Measurements from ENCODE around the gene ZNF35.
"Not testable (repeated sequence)": the region's sequence is repeated elsewhere in the genome, so short reads cannot be mapped to it uniquely, and the experiment has no call there.

ZNF35 gene

GRCh38 chr3:44665173-44665572 lies 16.6 kb downstream of the ZNF35 start (continued):
- TF ChIP-seq SNAI2 (CRISPR knock-in tag; IDR thresholded peaks at IDR 0.05) = no peak
- TF ChIP-seq ZNF565 (CRISPR knock-in tag; conservative IDR thresholded peaks at IDR 0.05; ENCODE audit: low read depth) = no peak
- TF ChIP-seq CSRNP3 (CRISPR knock-in tag; IDR thresholded peaks at IDR 0.05) = no peak
- TF ChIP-seq PATZ1 (CRISPR knock-in tag; IDR thresholded peaks at IDR 0.05; ENCODE audit: borderline replicate concordance) = no peak

- TF ChIP-seq POU6F1 (CRISPR knock-in tag; IDR thresholded peaks at IDR 0.05; ENCODE audit: borderline replicate concordance, low read depth) = no peak
- no peak for TF ChIP-seq ZNF565 (CRISPR knock-in tag; conservative IDR thresholded peaks at IDR 0.05; ENCODE audit: low read depth)
- no peak for TF ChIP-seq SNAI2 (CRISPR knock-in tag; IDR thresholded peaks at IDR 0.05)
- ATAC-seq = no peak
These were observed 17.8 kb downstream of the ZNF35 start for GRCh38 chr3:44666346-44666745.

GRCh38 chr3:44669760-44670159 lies 21.2 kb downstream of the ZNF35 start:
- no peak for TF ChIP-seq OSR1 (CRISPR knock-in tag; IDR thresholded peaks at IDR 0.05)
- TF ChIP-seq PPARA (CRISPR knock-in tag; IDR thresholded peaks at IDR 0.05; ENCODE audit: borderline replicate concordance) = no peak
- TF ChIP-seq BACH2 (CRISPR knock-in tag; IDR thresholded peaks at IDR 0.05; ENCODE audit: borderline replicate concordance) = no peak
- no peak for TF ChIP-seq GLIS3 (CRISPR knock-in tag; IDR thresholded peaks at IDR 0.05)
- no peak for TF ChIP-seq ARNTL (CRISPR knock-in tag; IDR thresholded peaks at IDR 0.05; ENCODE audit: borderline replicate concordance, low read depth)
- no peak for TF ChIP-seq TOX (CRISPR knock-in tag; IDR thresholded peaks at IDR 0.05; ENCODE audit: borderline replicate concordance)
- no peak for TF ChIP-seq CREB5 (CRISPR knock-in tag; IDR thresholded peaks at IDR 0.05; ENCODE audit: low read depth)
- no peak for TF ChIP-seq SNAI2 (CRISPR knock-in tag; IDR thresholded peaks at IDR 0.05)
- TF ChIP-seq CSRNP3 (CRISPR knock-in tag; IDR thresholded peaks at IDR 0.05) = no peak
- no peak for TF ChIP-seq ISL1 (CRISPR knock-in tag; IDR thresholded peaks at IDR 0.05)
- no peak for TF ChIP-seq ESRRG (CRISPR knock-in tag; IDR thresholded peaks at IDR 0.05)
- ATAC-seq = no peak; the same call in 2 of the 3 replicates

GRCh38 chr3:44673466-44673865 lies 24.9 kb downstream of the ZNF35 start:
- ATAC-seq = not testable (repeated sequence)

GRCh38 chr3:44674211-44674610 lies 25.7 kb downstream of the ZNF35 start:
- ATAC-seq = no peak
- no peak for TF ChIP-seq OSR1 (CRISPR knock-in tag; IDR thresholded peaks at IDR 0.05)
- no peak for TF ChIP-seq GLIS3 (CRISPR knock-in tag; IDR thresholded peaks at IDR 0.05)
- TF ChIP-seq ZC3H10 (CRISPR knock-in tag; IDR thresholded peaks at IDR 0.05) = no peak
- no peak for TF ChIP-seq PPARA (CRISPR knock-in tag; IDR thresholded peaks at IDR 0.05; ENCODE audit: borderline replicate concordance)
- TF ChIP-seq ISL1 (CRISPR knock-in tag; IDR thresholded peaks at IDR 0.05) = no peak
- TF ChIP-seq CSDC2 (CRISPR knock-in tag; IDR thresholded peaks at IDR 0.05) = no peak
- TF ChIP-seq ZFP30 (CRISPR knock-in tag; IDR thresholded peaks at IDR 0.05) = no peak
- TF ChIP-seq ARNTL (CRISPR knock-in tag; IDR thresholded peaks at IDR 0.05; ENCODE audit: borderline replicate concordance, low read depth) = no peak
- TF ChIP-seq RARB (CRISPR knock-in tag; IDR thresholded peaks at IDR 0.05) = no peak
- TF ChIP-seq TOX (CRISPR knock-in tag; IDR thresholded peaks at IDR 0.05; ENCODE audit: borderline replicate concordance) = no peak
- TF ChIP-seq ZNF565 (CRISPR knock-in tag; conservative IDR thresholded peaks at IDR 0.05; ENCODE audit: low read depth) = no peak
- TF ChIP-seq BACH2 (CRISPR knock-in tag; IDR thresholded peaks at IDR 0.05; ENCODE audit: borderline replicate concordance) = no peak
